Choroid plexus epithelial cell (primary cell): ENCODE results near the gene ADAP1.

Experiments
- DNase-seq: peaks from one replicate; pipeline ENCODE4 v3.0.0-alpha.2; 2010; ENCODE audit warnings: low read depth
- H3K4me3 ChIP-seq: 2 replicates; pipeline ENCODE4 v1.5.1; 2011; ENCODE audit warnings: low read depth, mild to moderate bottlenecking, control low read depth, low read length, moderate library complexity
- TF ChIP-seq, protein P1 (sequence below): conservative IDR thresholded peaks from 2 replicates; pipeline ENCODE4 v1.5.1; 2011; ENCODE audit warnings: low read depth, mild to moderate bottlenecking, control low read depth, inconsistent platforms, low read length, moderate library complexity

ADAP1 gene

GRCh38 chr7:898460-898854, 56.0 kb downstream of the ADAP1 start:
- TF ChIP-seq, protein P1, sequence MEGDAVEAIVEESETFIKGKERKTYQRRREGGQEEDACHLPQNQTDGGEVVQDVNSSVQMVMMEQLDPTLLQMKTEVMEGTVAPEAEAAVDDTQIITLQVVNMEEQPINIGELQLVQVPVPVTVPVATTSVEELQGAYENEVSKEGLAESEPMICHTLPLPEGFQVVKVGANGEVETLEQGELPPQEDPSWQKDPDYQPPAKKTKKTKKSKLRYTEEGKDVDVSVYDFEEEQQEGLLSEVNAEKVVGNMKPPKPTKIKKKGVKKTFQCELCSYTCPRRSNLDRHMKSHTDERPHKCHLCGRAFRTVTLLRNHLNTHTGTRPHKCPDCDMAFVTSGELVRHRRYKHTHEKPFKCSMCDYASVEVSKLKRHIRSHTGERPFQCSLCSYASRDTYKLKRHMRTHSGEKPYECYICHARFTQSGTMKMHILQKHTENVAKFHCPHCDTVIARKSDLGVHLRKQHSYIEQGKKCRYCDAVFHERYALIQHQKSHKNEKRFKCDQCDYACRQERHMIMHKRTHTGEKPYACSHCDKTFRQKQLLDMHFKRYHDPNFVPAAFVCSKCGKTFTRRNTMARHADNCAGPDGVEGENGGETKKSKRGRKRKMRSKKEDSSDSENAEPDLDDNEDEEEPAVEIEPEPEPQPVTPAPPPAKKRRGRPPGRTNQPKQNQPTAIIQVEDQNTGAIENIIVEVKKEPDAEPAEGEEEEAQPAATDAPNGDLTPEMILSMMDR = no peak
- DNase-seq = no peak

GRCh38 chr7:897771-898376, 56.6 kb downstream of the ADAP1 start:
- no peak overlapping the region for H3K4me3 ChIP-seq
- TF ChIP-seq, protein P1 = no peak
- DNase-seq = no peak

More at GRCh38 chr7:898460-898854, 56.0 kb downstream of the ADAP1 start:
- no peak overlapping the region for H3K4me3 ChIP-seq

- DNase-seq = no peak
- no peak overlapping the region for H3K4me3 ChIP-seq
- TF ChIP-seq, protein P1 = no peak
Observed at GRCh38 chr7:897086-897485, 57.4 kb downstream of the ADAP1 start.

GRCh38 chr7:896346-897075, 58.0 kb downstream of the ADAP1 start:
- TF ChIP-seq, protein P1 = no peak
- DNase-seq = no peak
- no peak overlapping the region for H3K4me3 ChIP-seq

GRCh38 chr7:895451-896052, 58.9 kb downstream of the ADAP1 start:
- no peak for DNase-seq
- TF ChIP-seq, protein P1 = no peak
- no peak overlapping the region for H3K4me3 ChIP-seq

DNA sequence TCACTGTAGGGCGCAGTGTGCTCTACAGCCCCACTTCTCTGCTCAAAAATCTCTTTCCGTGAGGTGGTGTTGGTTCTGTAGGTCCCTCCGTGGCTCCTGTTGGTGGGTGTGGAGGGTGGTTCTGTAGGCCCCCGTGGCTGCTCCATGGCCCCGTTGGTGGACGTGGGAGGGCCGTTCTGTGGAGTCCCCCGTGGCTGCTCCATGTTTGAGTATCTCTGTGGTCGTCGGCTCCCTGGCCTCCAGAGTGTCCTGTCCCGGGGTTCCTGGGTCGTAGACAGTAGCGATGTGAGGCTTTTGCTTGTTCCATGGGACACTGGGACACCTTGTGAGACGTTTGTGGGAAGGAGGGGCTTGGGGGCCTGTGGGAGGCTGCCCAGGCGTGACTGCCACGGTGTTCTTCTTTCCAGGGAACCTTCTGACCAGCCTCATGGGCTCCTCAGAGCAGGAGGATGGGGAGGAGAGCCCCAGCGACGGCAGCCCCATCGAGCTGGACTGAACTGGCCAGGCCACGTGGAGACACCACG, 59.5 kb downstream of the ADAP1 start:
- no peak for DNase-seq
- H3K4me3 ChIP-seq = no peak overlapping the region
- TF ChIP-seq, protein P1 = no peak
